Stromal cell of bone marrow (primary cell): ENCODE data around the gene HECTD4.
"Not testable (repeated sequence)": the region's sequence is repeated elsewhere in the genome, so short reads cannot be mapped to it uniquely, and the experiment has no call there.

Experiments used
- DNase-seq: peaks from one replicate; pipeline ENCODE4 v3.0.0-alpha.2; 2012; ENCODE audit warnings: low read depth

The HECTD4 gene, protein sequence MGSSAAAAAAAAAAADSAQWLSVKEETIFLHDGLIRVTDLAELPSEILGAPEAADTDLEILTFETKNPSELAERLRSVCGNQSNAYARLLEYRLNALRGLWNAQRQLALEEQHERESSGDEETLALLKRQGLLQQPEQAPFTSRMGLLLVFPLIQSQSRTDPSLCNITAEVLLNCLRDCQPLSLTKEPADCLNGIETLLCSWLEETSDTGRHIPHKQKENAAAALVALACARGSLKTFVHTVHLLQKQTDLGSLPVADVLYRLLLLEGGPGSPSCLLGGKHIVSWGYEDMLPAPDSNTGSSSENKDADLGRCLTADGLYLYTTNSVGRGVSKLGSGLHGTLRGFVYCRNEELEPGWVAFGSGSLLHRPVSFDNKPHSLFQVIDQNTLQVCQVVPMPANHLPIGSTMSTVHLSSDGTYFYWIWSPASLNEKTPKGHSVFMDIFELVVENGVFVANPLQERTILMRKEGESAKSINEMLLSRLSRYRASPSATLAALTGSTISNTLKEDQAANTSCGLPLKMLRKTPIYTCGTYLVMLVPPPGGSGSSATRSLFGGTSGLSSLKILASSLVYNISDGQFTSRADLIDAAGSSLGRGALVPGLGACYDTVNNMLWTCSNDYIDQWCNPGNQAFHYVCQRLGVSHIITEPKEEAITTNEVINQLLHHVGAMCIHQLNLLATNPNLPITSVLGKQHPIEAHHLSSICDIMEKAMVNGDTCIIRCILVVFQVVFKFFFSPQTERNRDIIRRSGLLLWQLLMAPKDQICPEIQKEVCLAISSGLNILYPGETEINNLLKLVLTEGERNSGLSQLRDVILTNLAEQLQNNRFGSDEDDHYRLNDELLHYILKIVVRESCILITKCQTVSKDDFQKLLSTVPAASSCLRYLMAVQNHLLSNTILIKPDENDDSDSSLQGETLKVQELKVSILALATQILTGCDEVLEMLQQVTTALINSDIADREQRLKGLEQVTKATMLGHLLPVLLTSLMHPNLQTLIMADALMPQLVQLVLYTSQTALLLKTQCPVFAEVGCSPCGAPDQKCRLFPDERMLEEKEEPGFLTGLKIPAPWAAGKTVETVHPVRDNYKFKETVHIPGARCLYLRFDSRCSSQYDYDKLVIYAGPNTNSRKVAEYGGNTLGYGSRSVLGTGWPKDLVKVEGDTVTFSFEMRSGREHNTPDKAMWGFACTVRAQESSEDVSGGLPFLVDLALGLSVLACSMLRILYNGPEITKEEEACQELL (N-terminal part only)

DNA sequence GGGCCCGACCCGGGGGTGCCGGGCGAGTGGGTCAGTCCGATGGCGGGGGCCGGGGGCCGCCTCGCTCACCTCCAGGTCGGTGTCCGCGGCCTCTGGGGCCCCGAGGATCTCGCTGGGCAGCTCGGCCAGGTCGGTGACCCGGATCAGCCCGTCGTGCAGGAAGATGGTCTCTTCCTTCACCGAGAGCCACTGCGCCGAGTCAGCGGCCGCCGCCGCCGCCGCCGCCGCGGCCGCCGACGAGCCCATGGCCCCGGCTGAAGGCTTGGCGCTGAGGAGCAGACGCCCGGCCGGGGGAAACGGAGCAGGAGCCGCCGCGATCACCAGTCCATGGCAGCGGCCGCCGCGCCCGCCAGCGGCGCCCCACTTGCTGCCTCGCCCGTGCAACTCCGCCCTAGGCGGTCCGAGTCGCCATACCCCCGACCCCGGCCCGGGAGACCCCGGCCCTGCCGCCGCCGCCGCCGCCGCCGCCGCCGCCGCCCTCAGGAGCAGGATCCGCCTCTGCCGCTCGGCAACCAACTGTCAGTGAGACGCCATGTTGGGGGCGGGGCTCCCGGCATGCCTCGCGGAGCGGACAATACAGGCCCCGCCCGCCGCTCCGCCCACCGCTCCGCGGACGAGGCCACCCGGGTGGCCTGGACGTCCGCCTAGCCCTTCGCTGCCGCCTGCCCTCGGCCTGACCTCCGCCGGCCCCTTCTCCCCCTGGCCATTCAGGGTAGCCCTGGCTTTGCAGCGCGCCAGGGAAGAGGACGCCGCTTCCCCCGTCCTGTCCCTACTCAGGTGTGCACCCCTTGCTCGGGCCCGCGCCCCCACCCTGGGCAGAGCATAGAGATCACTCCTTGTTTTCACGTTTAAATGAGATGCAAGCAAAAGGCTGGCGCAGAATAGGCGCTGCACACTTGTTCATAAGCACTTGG, at the start of gene HECTD4:
Gene HECTD4 (minus strand): TSS at position 549 of the 914 bp plus-strand sequence. CDS start 303 bp downstream, at position 246.
- DNase-seq = peak; percentile 75

DNA sequence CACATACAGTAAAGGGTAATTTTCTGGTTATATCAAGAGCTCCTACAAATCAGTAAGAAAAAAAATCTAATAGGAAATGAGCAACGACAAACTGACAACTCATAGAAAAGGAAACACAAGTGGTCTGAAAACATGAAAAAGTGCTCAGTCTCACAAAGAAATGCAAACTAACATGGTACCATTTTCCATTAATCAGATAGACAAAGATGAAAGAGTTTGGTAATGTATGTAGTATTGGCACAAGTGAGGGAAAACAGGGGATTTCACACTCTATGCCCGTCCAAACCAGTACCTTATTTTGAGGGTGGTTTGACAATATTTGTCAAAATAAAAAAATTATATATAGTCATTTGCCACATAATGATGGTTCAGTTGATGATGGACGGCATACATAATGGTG, 49.7 kb upstream of the HECTD4 start:
- DNase-seq = no peak

DNA sequence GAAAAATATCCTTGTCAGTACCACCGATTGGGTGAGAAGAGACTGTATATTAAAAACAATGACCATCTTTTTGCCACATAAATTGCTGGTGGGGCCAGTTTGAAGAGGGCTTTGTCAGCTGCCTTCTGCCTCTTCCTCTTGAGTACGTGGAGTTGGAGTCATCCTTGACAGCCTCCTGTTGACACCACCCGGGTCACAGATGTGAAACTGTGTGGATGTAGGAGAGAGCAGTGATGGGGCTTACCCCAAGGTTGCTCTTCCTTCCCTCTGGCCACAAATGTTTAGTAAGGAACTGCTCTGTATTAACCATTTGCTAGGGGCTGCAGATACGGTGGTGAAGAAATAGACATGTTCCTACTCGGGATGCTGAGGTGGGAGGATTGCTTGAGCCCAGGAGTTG, 48.7 kb upstream of the HECTD4 start:
- DNase-seq = no peak

DNA sequence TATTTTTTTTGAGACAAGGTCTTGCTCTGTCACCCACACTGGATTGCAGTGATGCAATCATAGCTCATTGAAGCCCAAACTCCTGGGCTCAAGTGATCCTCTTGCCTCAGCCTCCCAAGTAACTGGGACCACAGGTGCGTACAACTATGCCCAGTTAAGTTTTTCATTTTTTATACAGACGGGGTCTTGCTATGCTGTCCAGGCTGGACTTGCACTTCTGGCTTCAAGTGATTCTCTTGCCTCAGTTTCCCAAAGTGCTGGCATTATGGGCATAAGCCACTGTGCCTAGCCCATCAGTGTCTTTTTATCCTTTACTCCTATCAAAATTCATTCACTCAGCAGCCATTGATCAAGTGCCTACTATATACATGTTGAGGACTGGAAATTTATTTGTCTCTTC, 45.5 kb upstream of the HECTD4 start:
- no peak for DNase-seq

DNA sequence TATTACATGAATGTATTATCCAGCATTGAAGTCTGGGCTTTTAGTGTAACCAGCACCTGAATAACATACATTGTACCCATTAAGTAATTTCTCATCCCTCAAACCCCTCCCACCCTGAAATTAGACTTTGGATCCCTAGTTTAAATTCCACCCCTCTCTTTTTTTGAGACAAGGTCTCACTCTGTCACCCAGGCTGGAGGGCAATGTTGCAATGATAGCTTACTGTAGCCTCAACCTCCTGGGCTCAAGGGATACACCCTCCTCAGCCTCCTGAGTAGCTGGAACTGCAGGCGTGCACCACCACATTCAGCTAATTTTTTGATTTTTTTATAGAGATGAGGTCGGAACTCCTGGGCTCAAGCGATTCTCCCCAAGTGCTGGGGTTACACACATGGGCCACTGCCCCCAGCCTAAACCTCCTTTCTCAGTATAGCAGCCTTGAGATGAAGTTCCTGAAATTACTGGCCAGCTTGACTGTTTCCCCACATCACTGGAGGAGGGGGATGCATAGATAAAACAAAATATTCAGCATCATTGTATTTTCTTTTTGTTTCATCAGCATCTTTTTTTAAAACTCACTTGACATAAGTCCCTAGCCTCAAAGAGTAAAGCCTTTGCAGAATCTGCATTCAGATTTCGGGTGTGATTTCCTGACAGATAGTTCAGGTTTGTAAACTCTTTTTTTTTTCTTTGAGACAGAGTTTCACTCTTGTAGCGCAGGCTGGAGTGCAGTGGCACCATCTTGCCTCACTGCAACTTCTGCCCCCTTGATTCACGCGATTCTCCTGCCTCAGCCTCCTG, 43.6 kb upstream of the HECTD4 start:
- DNase-seq = no peak

DNA sequence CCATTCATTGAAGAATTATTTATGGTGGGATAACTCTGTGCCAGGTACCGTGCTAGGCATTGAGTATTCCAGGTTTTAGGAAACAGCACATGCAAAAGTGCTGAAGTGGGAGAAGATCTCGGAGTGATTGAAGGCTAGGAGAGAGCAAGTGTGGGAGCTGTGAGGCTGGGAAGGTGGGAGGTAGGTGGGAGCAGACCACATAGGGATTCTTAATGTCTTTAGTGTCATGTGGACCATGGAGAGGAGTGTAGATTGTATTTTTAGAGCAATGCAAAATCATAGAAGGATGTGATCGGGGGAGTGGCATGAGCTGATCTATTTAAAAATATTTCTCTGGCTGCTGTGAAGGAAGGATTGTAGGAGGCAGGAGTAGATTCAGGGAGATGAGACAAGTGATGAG, 41.9 kb upstream of the HECTD4 start:
- no peak for DNase-seq

DNA sequence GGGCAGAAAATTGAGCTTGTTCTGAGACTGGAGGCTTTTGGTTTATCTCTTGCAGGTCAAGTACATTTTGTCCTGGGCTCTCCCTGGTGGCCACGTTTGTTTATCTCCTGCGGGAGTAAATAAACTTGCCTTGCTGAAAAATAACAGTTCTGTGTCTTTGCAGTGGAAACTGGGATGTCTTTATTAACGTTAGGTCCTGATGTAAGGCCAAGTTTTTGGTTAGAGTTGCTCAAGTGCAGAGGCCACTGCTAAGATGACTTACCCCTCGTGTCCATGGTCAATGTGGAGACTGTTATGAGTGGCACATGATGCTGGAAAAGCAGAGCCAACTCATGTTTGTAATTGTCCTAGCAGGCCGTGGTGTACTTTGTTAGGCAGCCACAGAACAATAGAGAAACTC, 40.3 kb upstream of the HECTD4 start:
- peak; percentile 54 for DNase-seq

DNA sequence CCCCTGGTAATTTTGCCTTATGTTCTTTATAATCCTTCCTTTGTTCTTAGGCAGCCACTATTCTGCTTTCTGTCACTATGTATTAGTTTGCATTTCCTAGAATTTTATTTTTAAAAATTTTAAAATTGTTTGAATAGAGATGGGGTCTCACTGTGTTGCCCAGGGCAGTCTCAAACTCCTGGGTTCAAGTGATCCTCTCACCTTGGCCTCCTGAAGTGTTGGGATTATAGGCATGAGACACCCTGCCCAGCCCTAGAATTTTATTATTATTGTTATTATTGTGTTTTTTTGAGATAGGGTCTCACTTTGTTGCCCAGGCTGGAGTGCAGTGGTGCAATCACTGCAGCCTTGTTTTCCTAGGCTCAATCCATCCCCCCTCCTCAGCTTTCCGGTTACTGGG, 39.1 kb upstream of the HECTD4 start:
- no peak for DNase-seq

DNA sequence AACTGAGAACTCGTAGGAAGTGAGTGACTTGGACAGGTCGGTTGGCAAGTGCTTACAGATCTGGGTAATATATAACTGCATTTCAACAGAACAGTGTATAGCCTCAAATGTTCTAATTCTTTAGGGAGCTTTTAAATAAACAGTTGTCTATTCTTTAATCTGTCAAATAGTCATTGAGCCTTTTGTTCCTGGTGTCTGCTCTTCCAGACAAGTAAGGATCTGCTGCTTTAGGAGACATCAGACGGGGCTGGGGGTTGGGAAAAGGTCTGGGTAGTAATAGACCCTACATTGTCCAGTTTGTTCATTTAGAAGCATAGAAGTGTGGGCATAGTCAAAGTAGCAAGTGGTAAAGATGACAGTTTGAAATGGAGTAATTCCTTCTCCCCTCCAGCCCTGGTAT, 38.5 kb upstream of the HECTD4 start:
- no peak for DNase-seq

DNA sequence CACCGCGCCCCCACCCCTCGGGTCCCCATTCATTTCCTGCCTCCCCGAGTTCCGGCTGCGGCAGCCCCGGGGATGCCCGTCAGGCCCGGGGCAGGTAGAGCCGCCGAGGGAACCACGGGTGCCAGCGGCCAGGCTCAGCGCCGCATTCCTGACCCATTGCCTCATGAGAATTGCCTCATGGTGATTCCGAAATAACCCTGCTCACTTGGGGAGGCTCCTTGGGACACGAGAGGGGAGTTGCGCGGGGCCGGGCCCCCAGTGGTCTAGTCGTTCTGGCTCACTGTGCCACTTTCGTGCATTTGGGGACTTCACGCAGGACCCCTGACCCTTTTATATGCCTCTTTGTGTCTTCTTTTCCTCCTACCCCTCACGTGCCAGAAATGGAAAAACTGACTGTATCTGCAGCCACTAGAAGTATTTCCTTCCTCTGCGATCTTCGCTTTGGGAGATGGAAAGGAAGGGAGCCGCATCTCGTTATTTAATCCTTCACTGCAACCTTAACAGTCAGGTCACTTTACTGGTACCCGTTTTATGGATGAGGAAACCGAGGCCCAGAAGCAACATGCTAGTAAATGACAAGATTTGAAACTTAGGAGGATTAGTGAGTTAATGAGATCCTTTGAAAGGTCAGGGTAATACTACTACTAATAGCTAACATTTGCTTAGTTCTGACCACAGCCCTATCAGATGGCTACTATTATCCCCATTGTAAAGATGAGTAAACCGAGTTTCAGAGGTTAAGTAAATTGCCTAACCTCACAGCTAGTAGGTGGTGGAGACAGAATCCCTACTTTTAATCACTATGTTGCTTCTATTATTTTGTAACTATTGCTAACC, 37.3 kb upstream of the HECTD4 start:
- DNase-seq = peak; percentile 57

DNA sequence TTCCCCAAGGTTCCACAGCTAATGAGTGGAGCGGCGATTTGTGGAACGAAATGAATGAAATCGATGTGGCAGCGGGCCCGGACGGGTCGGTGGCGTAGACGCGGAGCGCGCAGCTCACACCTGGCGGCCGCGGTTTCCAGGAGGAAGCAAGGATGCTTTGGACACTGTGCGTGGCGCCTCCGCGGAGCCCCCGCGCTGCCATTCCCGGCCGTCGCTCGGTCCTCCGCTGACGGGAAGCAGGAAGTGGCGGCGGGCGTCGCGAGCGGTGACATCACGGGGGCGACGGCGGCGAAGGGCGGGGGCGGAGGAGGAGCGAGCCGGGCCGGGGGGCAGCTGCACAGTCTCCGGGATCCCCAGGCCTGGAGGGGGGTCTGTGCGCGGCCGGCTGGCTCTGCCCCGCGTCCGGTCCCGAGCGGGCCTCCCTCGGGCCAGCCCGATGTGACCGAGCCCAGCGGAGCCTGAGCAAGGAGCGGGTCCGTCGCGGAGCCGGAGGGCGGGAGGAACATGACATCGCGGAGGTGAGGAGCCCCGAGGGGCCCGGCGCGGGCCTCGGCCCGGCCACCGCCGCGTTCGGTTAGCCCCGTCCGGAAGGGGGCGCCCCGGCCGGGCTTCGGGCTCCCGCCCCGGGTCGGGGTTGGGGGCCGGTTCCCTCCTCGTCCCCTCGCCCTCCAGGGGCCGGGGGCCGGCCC, 36.5 kb upstream of the HECTD4 start, which contains the start of gene PTPN11:
Gene PTPN11 (plus strand): TSS at position 340 of the 689 bp plus-strand sequence. CDS start 165 bp downstream, at position 505.
- DNase-seq = peak; percentile 62

DNA sequence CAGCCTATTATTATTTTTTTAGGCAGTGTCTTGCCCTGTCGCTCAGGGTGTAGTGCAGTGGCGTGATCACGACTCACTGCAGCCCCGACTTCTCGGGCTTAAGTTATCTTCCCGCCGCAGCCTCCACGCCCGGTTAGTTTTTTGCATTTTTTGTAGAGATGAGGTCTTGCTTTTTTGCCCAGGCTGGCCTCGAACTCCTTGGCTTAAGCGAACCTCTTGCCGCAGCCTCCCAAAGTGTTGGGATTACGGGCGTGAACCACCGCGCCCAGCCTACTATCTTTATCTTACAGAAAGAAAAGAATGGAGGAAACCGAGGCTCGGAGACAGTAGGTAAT, 36.0 kb upstream of the HECTD4 start:
- DNase-seq = no peak

DNA sequence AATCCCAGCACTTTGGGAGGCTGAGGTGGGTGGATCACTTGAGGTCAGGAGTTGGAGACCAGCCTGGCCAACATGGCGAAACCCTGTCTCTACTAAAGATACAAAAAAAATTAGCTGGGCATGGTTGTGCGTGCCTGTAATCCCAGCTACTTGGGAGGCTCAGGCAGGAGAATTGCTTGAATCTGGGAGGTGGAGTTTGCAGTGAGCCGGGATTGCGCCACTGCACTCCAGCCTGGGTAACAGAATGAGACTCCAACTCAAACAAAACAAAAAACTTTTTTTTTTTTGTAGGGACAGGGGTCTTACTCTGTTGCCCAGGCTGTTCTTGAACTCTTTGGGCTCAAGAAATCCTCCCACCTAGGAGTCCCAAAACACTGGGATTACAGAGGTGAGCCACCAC, 33.2 kb upstream of the HECTD4 start:
- not testable (repeated sequence) for DNase-seq

DNA sequence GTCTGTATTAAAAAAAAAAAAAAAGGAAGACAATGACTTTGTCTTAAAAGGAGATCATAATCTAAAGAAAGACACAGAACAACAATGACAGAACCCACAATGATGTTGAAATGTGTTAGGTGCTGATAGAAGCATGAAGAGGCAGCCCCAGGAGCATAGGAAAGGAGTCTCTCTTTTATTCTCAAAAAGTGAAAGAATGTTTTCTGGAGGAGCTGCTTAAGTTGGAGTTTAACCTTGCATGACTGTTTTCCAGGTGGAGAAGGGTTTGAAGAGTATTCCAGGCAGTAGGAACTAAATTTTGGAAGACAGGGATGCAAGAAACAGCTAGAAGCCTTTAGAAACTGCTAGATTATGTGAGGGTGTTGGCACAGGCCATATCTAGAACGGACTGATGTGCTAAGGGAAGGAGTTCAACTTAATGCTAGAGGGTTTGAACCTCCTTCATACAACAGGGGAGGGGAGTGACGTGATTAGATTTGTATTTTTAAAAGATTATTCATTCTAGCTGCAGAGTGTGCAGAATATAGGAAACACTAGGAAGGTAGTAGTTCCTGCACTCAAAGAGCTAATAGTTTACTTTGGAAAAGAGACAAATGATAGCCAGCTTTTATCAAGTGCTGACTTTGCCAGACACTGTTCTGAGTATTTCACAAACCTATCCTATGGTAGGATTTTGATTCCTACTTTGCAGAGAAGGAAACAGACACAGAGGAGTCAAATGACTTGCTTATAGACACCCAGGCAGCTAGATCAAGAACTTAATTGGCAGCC, 31.8 kb upstream of the HECTD4 start:
- no peak for DNase-seq

DNA sequence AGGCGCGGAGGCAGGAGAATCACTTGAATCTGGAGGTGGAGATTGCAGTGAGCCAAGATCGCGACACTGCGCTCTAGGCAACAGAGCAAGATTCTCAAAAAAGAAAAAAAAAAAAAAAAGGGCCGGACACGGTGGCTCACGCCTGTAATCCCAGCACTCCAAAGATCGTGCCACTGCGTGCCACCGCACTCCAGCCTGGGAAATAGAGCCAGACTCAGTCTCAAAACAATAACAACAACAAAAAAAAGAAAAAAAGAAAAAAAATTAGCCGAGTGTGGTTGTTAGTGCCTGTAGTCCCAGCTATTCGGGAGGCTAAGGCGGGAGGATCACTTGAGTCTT, 27.6 kb upstream of the HECTD4 start:
- DNase-seq = no peak

DNA sequence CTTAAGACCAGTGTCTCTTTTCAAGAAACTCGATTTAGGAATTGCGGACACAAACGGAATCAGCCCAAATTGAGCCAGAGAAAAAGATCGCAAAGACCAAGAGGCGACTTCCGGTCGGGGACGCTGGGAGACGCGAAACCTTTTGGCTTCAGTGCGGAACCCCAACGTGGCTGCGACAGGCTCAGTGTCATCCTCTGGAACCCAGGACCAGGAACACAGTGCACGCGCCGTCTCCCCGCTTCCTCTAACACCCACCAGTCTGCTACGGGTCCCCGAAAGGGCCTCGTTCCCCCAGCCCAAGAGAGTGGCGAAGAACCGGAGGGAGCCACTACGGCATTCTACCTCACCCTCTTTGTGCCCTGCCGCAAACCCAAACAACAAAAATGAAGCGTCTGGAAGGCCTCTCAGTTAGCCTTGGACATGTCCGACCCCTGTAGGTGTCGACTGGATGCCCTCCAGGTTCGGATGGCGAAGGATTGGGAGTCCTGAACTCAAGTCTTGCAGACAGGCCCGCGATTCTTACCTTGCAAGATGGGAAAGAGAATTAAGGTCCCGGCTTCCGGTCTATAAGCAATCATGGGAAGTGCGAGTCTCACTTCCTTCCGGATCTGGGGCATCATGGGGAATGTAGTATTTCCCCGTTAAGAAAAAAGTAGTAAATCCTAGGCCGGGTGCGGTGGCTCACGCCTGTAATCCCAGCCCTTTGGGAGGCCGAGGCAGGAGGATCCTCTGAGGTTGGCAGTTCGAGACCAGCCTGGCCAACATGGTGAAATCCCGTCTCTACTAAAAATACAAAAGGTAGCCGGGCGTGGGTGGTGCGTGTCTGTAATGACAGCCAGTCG, 27.1 kb upstream of the HECTD4 start, which contains the start of gene RPL6:
Gene RPL6 (minus strand): TSS at position 542 of the 842 bp plus-strand sequence. CDS start 949 bp downstream, outside the sequence.
- peak; percentile 92 for DNase-seq

DNA sequence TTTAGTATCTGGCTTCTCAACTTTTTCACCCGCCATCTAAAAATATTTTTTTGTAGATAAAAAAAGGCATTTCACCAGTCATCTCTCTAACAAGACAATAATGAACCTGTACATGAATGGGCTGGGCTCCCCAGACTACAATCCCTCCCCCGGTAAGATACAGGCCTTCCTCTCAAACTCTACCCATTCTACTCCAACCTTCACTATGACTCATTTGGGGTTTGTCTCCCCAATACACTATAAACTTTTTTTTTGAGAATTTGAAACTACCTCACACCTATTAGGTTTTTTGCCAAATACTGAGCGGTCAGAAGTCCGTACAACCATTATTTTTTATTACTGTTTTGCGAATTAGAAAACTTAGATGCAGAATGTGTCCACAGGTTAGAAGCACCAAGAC, 26.4 kb upstream of the HECTD4 start:
- no peak for DNase-seq
